Duodenal mucosa (tissue), 2 donors: Measurements from ENCODE around the gene KDM2A.

ENCODE experiments used
- H3K27ac ChIP-seq: one replicate; pipeline ENCODE4 v1.7.0; 2013; ENCODE audit warnings: low read depth, low read length
- H3K27me3 ChIP-seq, 2 donors: one replicate each; pipeline ENCODE4 v1.7.0; 2013; ENCODE audit warnings: low read length in 2 of 2, control low read depth in 1 of 2; ENCODE audit not compliant: insufficient read depth in 2 of 2, control insufficient read depth in 1 of 2
- H3K36me3 ChIP-seq, 2 donors: one replicate each; pipeline ENCODE4 v1.7.0; 2013; ENCODE audit warnings: low read length in 2 of 2, control low read depth in 1 of 2; ENCODE audit not compliant: insufficient read depth in 2 of 2, control insufficient read depth in 1 of 2
- H3K4me1 ChIP-seq, 2 donors: one replicate each; pipeline ENCODE4 v1.7.0; 2013; ENCODE audit warnings: low read length in 2 of 2, control low read depth in 1 of 2; ENCODE audit not compliant: insufficient read depth in 2 of 2, control insufficient read depth in 1 of 2
- H3K4me3 ChIP-seq, 2 donors: one replicate each; pipeline ENCODE4 v1.7.0; 2013; ENCODE audit warnings: low read length in 2 of 2, low read depth in 1 of 2
- H3K9ac ChIP-seq, 2 donors: one replicate each; pipeline ENCODE4 v1.7.0; 2013; ENCODE audit warnings: low read length in 2 of 2, low read depth in 1 of 2
- H3K9me3 ChIP-seq, 2 donors: one replicate each; pipeline ENCODE4 v1.7.0; 2013; ENCODE audit warnings: low read length in 2 of 2, control low read depth in 1 of 2; ENCODE audit not compliant: control insufficient read depth in 1 of 2

Gene KDM2A

DNA sequence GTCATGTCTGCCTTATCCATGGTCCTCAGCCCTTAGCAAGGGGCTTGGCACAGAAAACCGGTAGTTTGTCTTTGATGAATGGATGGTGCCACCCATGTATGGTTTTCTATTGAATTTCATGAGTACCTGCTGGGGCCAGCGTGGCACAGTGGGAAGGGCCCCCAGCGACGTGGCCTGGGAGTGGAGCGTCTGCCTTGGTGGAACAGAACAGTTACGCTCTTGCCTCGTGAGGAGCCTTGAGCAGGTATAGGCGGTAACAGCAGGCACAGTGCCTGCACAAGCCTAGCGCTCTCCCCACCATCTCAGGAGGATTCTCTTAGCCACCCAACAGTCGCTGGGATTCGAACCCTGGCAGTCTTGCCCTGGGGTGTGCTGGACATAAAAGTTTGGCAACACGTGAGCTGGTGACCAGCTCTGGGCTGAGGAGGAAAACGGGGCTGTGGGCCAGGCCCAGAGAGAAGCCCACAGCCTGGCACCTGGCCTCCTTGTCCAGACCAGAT, 181.2 kb downstream of the KDM2A start:
- Histone ChIP-seq H3K27ac (no peak overlapping the region), H3K4me3 (no peak overlapping the region), H3K27me3 (no peaks in the 10 kb centered on the region), H3K9ac (no peak overlapping the region), H3K4me1 (peaks cover 16 to 28% of the 10 kb centered on the region in 2 donors), H3K9me3 (peaks cover 6 to 9% of the 10 kb centered on the region in 2 donors), H3K36me3 (peaks cover 8 to 33% of the 10 kb centered on the region in 2 donors)

DNA sequence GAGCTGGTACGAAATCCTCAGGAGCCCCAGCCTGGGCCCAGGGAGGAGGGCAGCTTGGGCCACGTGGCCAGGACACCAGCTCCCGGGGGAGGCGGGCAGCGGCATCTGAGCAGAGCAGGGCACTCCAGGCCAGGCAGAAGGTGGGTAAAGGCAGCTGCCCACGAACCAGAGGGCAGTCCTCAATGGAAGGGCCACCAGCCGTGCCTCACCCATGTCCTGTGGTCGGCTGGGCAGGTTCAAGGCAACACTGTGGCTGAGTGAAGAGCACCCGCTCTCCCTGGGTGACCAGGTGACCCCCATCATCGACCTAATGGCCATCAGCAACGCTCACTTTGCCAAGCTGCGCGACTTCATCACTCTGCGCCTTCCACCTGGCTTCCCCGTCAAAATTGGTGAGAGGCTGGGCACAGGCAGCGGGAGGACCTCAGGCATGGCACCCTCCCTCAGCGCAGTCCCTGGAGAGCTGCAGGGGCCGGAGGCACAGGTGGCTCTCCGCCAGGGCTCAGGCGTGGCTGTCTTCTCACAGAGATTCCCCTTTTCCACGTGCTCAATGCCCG, 181.8 kb downstream of the KDM2A start:
- peaks cover 16 to 28% of the 10 kb centered on the region in 2 donors for H3K4me1 ChIP-seq
- no peak overlapping the region for H3K4me3 ChIP-seq
- peaks cover 4 to 5% of the 10 kb centered on the region in 2 donors for H3K9me3 ChIP-seq
- no peaks in the 10 kb centered on the region for H3K27me3 ChIP-seq
- no peak overlapping the region for H3K9ac ChIP-seq
- H3K36me3 ChIP-seq, result peaks cover 8 to 33% of the 10 kb centered on the region in 2 donors
- no peak overlapping the region for H3K27ac ChIP-seq

DNA sequence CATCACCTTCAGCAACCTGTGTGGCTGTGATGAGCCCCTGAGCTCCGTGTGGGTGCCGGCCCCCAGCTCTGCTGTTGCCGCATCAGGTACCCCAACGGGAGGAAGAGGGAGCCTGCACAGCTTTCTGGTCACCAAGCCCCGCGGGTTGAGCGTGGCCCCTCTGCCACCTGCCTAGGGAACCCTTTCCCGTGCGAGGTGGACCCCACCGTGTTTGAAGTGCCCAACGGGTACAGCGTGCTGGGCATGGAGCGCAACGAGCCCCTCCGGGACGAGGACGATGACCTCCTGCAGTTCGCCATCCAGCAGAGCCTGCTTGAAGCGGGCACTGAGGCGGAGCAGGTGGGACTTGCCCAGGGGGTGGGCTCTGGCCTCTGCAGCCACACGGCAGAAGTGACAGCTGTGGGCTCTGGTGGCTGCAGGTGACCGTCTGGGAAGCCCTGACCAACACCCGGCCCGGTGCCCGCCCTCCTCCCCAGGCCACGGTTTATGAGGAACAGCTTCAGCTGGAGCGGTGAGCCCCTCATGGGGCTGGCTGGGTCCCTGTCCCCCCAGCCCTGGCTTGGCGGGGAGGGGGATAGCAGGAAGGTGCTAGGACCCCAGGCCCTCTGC, 182.4 kb downstream of the KDM2A start:
- no peaks in the 10 kb centered on the region for H3K27me3 ChIP-seq
- H3K4me1 ChIP-seq, result peaks cover 16 to 28% of the 10 kb centered on the region in 2 donors
- no peak overlapping the region for H3K9ac ChIP-seq
- H3K27ac ChIP-seq, result no peak overlapping the region
- peak overlapping the region in 1 of 2 donors; percentile 85 for H3K4me3 ChIP-seq
- H3K36me3 ChIP-seq, result peaks cover 8 to 33% of the 10 kb centered on the region in 2 donors
- H3K9me3 ChIP-seq, result no peaks in the 10 kb centered on the region

DNA sequence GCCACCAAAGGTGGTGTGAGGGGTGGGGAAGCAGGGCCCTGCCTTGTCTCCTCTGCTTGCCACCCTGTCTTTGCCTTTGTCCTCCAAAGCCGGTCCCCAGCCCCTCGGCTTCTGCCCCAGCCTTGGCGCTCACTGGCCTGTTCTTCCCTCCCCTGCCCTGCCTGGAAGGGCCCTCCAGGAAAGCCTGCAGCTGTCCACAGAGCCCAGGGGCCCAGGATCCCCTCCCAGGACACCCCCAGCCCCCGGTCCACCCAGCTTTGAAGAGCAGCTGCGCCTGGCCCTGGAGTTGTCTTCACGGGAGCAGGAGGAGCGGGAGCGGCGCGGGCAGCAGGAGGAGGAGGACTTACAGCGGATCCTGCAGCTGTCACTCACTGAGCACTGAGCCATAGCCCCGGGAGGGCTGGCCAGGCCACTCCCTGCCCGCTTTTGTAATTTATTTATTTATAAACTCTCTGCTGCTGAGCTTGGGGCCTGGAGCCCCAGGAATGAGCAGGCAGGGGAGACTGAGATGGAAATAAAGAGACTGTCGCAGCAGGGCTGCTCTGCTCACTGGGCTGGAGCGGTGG, 183.0 kb downstream of the KDM2A start:
- peaks cover 9 to 37% of the 10 kb centered on the region in 2 donors for H3K36me3 ChIP-seq
- no peak overlapping the region for H3K27ac ChIP-seq
- peaks cover 16 to 28% of the 10 kb centered on the region in 2 donors for H3K4me1 ChIP-seq
- H3K9me3 ChIP-seq, result no peaks in the 10 kb centered on the region
- H3K27me3 ChIP-seq, result no peaks in the 10 kb centered on the region
- peak overlapping the region; percentile 81 to 85 for H3K4me3 ChIP-seq
- peak overlapping the region; percentile 82 for H3K9ac ChIP-seq

DNA sequence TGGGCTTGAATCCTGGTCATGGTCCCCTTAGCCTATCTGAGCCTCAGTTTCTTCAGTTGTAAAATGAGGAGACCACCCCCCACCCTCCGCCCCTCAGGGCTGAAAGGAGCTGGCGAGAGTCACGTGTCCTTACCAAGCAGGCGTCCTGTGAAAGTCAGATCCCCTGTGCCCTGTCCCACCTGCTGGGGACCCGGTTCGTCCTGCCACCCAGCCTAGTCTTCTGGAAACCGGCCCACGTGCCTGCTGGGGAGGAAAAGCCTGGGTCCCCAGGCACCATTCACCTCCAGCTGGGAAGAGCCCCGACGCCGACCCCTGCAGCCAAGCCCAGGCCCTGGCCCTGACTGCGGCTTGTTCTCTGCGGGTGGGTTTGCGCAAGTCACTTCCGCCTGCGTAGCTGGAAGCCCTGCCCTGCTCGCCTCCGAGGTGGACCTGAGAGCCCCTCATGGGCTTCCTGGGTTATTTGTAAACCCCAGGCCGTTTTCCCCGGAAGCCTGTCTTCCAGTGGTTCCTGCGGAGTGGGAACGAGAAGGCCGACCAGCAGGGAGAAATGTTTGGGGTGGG, 183.6 kb downstream of the KDM2A start:
- H3K36me3 ChIP-seq, result peaks cover 14 to 42% of the 10 kb centered on the region in 2 donors
- H3K4me3 ChIP-seq, result peak overlapping the region; percentile 81 to 85
- H3K27ac ChIP-seq, result peak overlapping the region; percentile 73
- H3K4me1 ChIP-seq, result peaks cover 16 to 28% of the 10 kb centered on the region in 2 donors
- no peaks in the 10 kb centered on the region for H3K27me3 ChIP-seq
- H3K9me3 ChIP-seq, result no peaks in the 10 kb centered on the region
- peak overlapping the region; percentile 82 for H3K9ac ChIP-seq

DNA sequence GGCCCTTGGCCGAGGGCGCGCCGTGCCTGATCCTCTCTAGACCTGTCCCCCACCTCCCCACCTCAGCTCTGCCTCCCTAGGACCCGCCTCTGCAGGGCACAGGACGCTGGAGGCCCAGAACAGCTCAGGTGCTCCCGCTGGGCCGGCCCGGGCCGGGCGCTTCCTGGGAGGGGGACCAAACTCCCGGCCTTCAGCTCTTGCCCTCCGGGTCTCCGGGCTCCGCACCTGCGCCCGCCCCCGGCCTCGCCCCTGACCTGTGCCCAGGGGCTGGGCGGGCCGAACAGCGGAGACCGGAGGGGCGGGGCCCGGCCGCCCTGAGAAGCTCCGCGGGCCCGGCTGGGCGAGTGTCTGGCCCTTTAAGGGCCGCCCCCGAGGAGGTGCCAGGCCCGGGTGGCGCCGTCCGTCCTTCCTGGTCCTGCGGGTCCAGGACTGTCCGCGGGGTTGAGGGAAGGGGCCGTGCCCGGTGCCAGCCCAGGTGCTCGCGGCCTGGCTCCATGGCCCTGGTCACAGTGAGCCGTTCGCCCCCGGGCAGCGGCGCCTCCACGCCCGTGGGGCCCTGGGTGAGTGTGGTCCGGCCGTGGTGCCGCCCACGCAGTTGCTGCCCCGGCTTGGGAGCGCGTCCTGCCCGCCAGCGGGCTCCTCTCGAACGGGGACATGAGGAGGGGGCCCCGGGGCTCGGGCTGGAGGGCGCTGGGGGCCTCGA, 184.2 kb downstream of the KDM2A start, which contains the start of gene SSH3:
TSS of gene SSH3 (plus strand) at position 399 of the 703 bp plus-strand sequence. CDS start at position 495, 96 bp downstream.
- no peaks in the 10 kb centered on the region for H3K9me3 ChIP-seq
- peak within 1 kb of the TSS; percentile 73 for H3K27ac ChIP-seq
- no peaks in the 10 kb centered on the region for H3K27me3 ChIP-seq
- peaks cover 17 to 48% of the 10 kb centered on the region in 2 donors for H3K36me3 ChIP-seq
- H3K9ac ChIP-seq, result peak within 1 kb of the TSS; percentile 82
- H3K4me1 ChIP-seq, result peaks cover 16 to 28% of the 10 kb centered on the region in 2 donors
- peak within 1 kb of the TSS; percentile 81 to 85 for H3K4me3 ChIP-seq

DNA sequence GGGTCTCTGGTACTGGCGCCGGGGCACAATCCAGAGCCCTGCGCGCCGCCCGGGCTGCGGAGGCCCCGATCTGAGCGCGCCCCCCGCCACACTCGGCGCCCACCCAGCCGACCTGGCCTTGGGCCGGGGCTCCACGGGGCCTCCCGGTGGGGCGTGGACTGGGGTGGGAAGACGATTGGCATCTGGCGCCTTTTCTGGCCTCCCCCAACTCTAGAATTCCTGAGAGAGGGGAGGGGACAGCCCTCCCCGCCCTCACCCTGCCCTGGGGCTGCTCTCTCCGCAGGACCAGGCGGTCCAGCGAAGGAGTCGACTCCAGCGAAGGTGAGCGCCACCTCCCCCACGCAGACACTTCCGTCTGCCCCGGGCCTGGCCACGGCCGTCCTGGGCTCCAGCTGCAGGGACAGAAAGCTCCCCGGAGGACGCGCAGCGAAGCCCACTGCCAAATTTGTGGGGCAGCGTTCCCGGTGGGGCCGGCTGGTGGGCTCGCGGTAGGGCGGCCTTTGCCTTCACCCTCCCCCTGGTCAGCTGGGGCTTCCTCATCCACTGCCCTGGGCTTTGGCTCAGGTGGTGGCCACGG, 184.9 kb downstream of the KDM2A start:
- Histone ChIP-seq H3K27ac (peak overlapping the region; percentile 10), H3K9ac (peak overlapping the region; percentile 82), H3K4me1 (peaks cover 16 to 28% of the 10 kb centered on the region in 2 donors), H3K9me3 (no peaks in the 10 kb centered on the region), H3K4me3 (peak overlapping the region; percentile 81 to 85), H3K27me3 (no peaks in the 10 kb centered on the region), H3K36me3 (peaks cover 17 to 51% of the 10 kb centered on the region in 2 donors)

DNA sequence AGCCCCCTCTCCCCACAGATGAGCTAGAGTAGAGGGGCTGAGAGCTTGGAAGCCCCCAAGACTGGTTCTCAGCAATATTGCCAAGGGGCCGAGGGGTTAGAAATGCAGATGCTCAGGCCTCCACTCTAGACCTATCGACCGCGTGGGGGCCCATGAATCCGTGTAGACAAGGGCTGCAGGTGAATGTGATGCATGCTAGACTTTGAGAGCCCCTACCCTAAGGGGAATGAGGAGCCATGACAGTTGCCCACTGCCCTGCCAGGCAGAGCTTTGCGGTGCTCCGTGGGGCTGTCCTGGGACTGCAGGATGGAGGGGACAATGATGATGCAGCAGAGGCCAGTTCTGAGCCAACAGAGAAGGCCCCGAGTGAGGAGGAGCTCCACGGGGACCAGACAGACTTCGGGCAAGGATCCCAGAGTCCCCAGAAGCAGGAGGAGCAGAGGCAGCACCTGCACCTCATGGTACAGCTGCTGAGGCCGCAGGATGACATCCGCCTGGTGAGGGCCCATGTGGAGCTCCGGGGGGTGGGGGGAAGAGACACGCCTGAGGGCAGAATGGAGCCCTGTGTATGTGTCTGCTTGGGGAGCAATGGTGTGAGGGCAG, 185.5 kb downstream of the KDM2A start:
- Histone ChIP-seq H3K4me1 (peaks cover 16 to 28% of the 10 kb centered on the region in 2 donors), H3K9me3 (no peaks in the 10 kb centered on the region), H3K9ac (peak overlapping the region; percentile 82), H3K4me3 (peak overlapping the region; percentile 81 to 85), H3K27me3 (no peaks in the 10 kb centered on the region), H3K36me3 (peaks cover 21 to 51% of the 10 kb centered on the region in 2 donors), H3K27ac (no peak overlapping the region)

DNA sequence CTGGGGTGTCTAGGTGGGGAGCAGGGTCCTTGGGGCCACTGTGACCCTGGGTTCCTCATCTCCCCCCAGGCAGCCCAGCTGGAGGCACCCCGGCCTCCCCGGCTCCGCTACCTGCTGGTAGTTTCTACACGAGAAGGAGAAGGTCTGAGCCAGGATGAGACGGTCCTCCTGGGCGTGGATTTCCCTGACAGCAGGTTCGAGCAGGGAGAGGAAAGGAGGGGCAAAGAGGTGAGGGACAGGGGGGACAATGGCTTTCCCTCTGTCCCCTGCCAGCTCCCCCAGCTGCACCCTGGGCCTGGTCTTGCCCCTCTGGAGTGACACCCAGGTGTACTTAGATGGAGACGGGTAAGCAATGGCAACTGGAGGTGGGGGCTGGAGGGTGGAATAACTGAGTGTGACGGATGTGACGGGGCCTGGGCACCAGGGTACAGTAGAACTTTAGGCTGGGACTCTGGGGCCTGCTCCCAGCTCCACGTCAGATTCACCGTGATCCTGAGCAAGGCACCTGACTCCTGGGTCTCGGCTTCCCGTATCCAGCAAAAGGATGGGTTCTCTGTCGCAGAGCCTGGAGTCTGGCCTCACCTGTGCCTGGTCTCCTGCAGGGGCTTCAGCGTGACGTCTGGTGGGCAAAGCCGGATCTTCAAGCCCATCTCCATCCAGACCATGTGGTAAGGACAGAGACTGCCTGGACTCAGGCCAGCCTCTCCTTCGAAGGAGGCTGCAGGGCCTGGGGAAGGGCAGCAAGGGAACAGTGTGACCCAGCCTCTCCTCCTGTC, 187.9 kb downstream of the KDM2A start:
- Histone ChIP-seq H3K9ac (no peak overlapping the region), H3K36me3 (peaks cover 17 to 51% of the 10 kb centered on the region in 2 donors), H3K4me1 (peaks cover 16 to 22% of the 10 kb centered on the region in 2 donors), H3K27me3 (no peaks in the 10 kb centered on the region), H3K27ac (no peak overlapping the region), H3K4me3 (no peak overlapping the region), H3K9me3 (no peaks in the 10 kb centered on the region)
